ENCODE results near the gene CDH4.

The CDH4 gene

GRCh38 chr20:61903575-61904340 lies 651.7 kb downstream of the CDH4 start:
- no peak overlapping the region for H3K27ac ChIP-seq
- TF ChIP-seq ZFX (IDR thresholded peaks at IDR 0.05; ENCODE audit: borderline replicate concordance): no peak
- TF ChIP-seq CTCF (IDR thresholded peaks at IDR 0.05): no peak

- TF ChIP-seq CTCF (IDR thresholded peaks at IDR 0.05): no peak
- TF ChIP-seq ZFX (IDR thresholded peaks at IDR 0.05; ENCODE audit: borderline replicate concordance): no peak
- no peak overlapping the region for H3K27ac ChIP-seq
These were observed 652.4 kb downstream of the CDH4 start for GRCh38 chr20:61904456-61904855.

- no peak overlapping the region for H3K27ac ChIP-seq
- TF ChIP-seq CTCF (IDR thresholded peaks at IDR 0.05) (no peak), ZFX (IDR thresholded peaks at IDR 0.05; ENCODE audit: borderline replicate concordance) (no peak)
These were observed 653.9 kb downstream of the CDH4 start for GRCh38 chr20:61905781-61906523.

- TF ChIP-seq CTCF (IDR thresholded peaks at IDR 0.05): no peak
- no peak for TF ChIP-seq ZFX (IDR thresholded peaks at IDR 0.05; ENCODE audit: borderline replicate concordance)
- H3K27ac ChIP-seq: no peak overlapping the region
These were observed 655.2 kb downstream of the CDH4 start for GRCh38 chr20:61907081-61907891.

- H3K27ac ChIP-seq: no peak overlapping the region
- TF ChIP-seq ZFX (IDR thresholded peaks at IDR 0.05; ENCODE audit: borderline replicate concordance): no peak
- no peak for TF ChIP-seq CTCF (IDR thresholded peaks at IDR 0.05)
These were observed 656.3 kb downstream of the CDH4 start for GRCh38 chr20:61908057-61909026.

GRCh38 chr20:61909028-61909427 lies 657.0 kb downstream of the CDH4 start:
- no peak overlapping the region for H3K27ac ChIP-seq
- no peak for TF ChIP-seq ZFX (IDR thresholded peaks at IDR 0.05; ENCODE audit: borderline replicate concordance)
- no peak for TF ChIP-seq CTCF (IDR thresholded peaks at IDR 0.05)
